GM21723 (cell line): ENCODE measurements around the gene MRC2.

Experiments used
- ATAC-seq: cut with Tn5 transposase; IDR thresholded peaks from one replicate; pipeline ENCODE4 v1.9.1; 2021; ENCODE audit warnings: mild to moderate bottlenecking, moderate library complexity; ENCODE audit not compliant: unreplicated experiment

The MRC2 gene

GRCh38 chr17:62631936-62632924 lies 4.8 kb downstream of the MRC2 start:
- no peak for ATAC-seq

- ATAC-seq: no peak
These were observed 10.3 kb downstream of the MRC2 start for GRCh38 chr17:62637809-62638208.

- ATAC-seq: no peak
These were observed 13.7 kb downstream of the MRC2 start for GRCh38 chr17:62641153-62641552.

GRCh38 chr17:62641951-62642350 lies 14.5 kb downstream of the MRC2 start:
- ATAC-seq: no peak

GRCh38 chr17:62643496-62643895 lies 16.0 kb downstream of the MRC2 start:
- no peak for ATAC-seq

GRCh38 chr17:62644487-62645173 lies 17.2 kb downstream of the MRC2 start:
- no peak for ATAC-seq

- no peak for ATAC-seq
These were observed 20.9 kb downstream of the MRC2 start for GRCh38 chr17:62648251-62648955.

- ATAC-seq: no peak
These were observed 21.5 kb downstream of the MRC2 start for GRCh38 chr17:62648956-62649294.

- ATAC-seq: no peak
These were observed 22.1 kb downstream of the MRC2 start for GRCh38 chr17:62649570-62649969.

- no peak for ATAC-seq
These were observed 23.1 kb downstream of the MRC2 start for GRCh38 chr17:62650587-62650986.

- ATAC-seq: no peak
These were observed 25.0 kb downstream of the MRC2 start for GRCh38 chr17:62652251-62653001.

GRCh38 chr17:62653002-62653825 lies 25.7 kb downstream of the MRC2 start:
- peak; percentile 90 for ATAC-seq

- ATAC-seq: no peak
These were observed 26.6 kb downstream of the MRC2 start for GRCh38 chr17:62653826-62654761.

- ATAC-seq: no peak
These were observed 28.2 kb downstream of the MRC2 start for GRCh38 chr17:62655656-62656055.

- no peak for ATAC-seq
These were observed 29.0 kb downstream of the MRC2 start for GRCh38 chr17:62656446-62656845.

GRCh38 chr17:62657145-62657665 lies 29.7 kb downstream of the MRC2 start:
- no peak for ATAC-seq

GRCh38 chr17:62657690-62658089 lies 30.2 kb downstream of the MRC2 start:
- ATAC-seq: no peak

GRCh38 chr17:62658136-62658920 lies 30.9 kb downstream of the MRC2 start:
- no peak for ATAC-seq
